Progenitor cell of endocrine pancreas (in vitro differentiated cells): ENCODE measurements around the gene NDUFS7. TPM values are rescaled to one million over a fixed set of nuclear protein-coding genes. Genes with fewer than 3 reads are reported as not detected.
"Not testable (repeated sequence)": the region's sequence is repeated elsewhere in the genome, so short reads cannot be mapped to it uniquely, and the experiment has no call there.

ENCODE experiments used
- DNase-seq: peaks from one replicate; pipeline ENCODE4 v3.0.0; 2021; ENCODE audit warnings: low spot score; ENCODE audit not compliant: unreplicated experiment
- H3K27ac Mint-ChIP-seq: 2 replicates; pipeline ENCODE4 v1.8.0; 2021; ENCODE audit warnings: mild to moderate bottlenecking, moderate library complexity, mixed read lengths
- H3K27me3 Mint-ChIP-seq: 2 replicates; pipeline ENCODE4 v1.8.0; 2021; ENCODE audit warnings: mixed read lengths
- H3K36me3 Mint-ChIP-seq: 2 replicates; pipeline ENCODE4 v1.8.0; 2022; ENCODE audit warnings: mixed read lengths; ENCODE audit not compliant: insufficient read depth
- H3K4me1 Mint-ChIP-seq: 2 replicates; pipeline ENCODE4 v1.8.0; 2021; ENCODE audit warnings: low read depth, mixed read lengths
- H3K4me3 Mint-ChIP-seq: 2 replicates; pipeline ENCODE4 v1.8.0; 2021; ENCODE audit warnings: low read depth, mild to moderate bottlenecking, moderate library complexity, mixed read lengths
- H3K9me3 Mint-ChIP-seq: 2 replicates; pipeline ENCODE4 v1.8.0; 2021; ENCODE audit warnings: low read depth, mixed read lengths
- CTCF ChIP-seq: fragments of 200-600 bp; sonication (generic); IDR thresholded peaks from one replicate; pipeline ENCODE4 v1.5.0; 2021; ENCODE audit warnings: antibody characterized with exemption, mild to moderate bottlenecking; ENCODE audit not compliant: unreplicated experiment
- total RNA-seq: library from RNA; stranded (reverse); gene quantifications from 2 replicates; pipeline ENCODE4 v1.2.1, GENCODE V29; 2021

NDUFS7 gene
- total RNA-seq, 1 donor from 2014 or later, result 62.4 TPM

GRCh38 chr19:1434577-1435060 is 50.9 kb downstream of the NDUFS7 start:
- H3K27ac Mint-ChIP-seq, result no peak overlapping the region
- H3K36me3 Mint-ChIP-seq, result peaks cover 7% of the 10 kb centered on the region
- H3K4me3 Mint-ChIP-seq, result no peak overlapping the region
- DNase-seq, result no peak
- no peaks in the 10 kb centered on the region for H3K9me3 Mint-ChIP-seq
- H3K4me1 Mint-ChIP-seq, result peaks cover 3% of the 10 kb centered on the region
- no peaks in the 10 kb centered on the region for H3K27me3 Mint-ChIP-seq
- no peak for TF ChIP-seq CTCF

DNA sequence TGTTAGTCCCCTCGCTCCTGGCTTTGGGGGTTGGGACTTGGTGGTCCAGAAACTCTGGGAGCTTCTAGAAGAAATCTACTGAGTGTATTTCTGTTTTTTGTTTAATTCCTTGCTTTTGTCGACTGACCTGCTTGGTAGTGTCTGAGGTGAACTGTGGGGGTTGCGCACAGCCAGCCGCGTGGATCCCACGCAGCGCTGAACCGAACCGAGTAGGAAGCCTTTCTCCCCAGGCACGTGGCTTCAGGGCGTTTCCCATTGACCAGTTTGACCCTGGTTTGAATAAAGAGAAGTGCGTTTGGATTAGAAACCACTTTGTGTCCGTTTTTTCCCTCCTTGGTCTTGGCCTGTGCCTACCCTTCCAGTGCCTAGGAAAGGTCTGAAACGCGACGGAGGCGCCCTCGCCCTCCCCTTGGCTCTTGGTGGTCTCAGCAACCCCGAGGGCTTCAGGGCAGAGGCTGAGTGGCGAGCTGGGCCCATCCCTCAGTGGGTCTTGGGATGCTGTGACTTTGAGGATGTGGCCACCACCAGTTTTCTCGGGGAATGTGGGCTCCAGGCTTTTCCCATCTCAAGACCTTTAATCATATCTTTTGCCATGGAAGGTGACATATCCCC is 51.8 kb downstream of the NDUFS7 start:
- no peaks in the 10 kb centered on the region for H3K27me3 Mint-ChIP-seq
- TF ChIP-seq CTCF, result no peak
- no peaks in the 10 kb centered on the region for H3K9me3 Mint-ChIP-seq
- H3K4me3 Mint-ChIP-seq, result no peak overlapping the region
- DNase-seq, result no peak
- H3K4me1 Mint-ChIP-seq, result peaks cover 5% of the 10 kb centered on the region
- peaks cover 10% of the 10 kb centered on the region for H3K36me3 Mint-ChIP-seq
- no peak overlapping the region for H3K27ac Mint-ChIP-seq

GRCh38 chr19:1437609-1438008 is 53.9 kb downstream of the NDUFS7 start:
- no peak for DNase-seq
- no peaks in the 10 kb centered on the region for H3K9me3 Mint-ChIP-seq
- peaks cover 20% of the 10 kb centered on the region for H3K36me3 Mint-ChIP-seq
- peak overlapping the region; percentile 97 for H3K4me3 Mint-ChIP-seq
- peaks cover 5% of the 10 kb centered on the region for H3K4me1 Mint-ChIP-seq
- H3K27me3 Mint-ChIP-seq, result no peaks in the 10 kb centered on the region
- no peak overlapping the region for H3K27ac Mint-ChIP-seq
- no peak for TF ChIP-seq CTCF

DNA sequence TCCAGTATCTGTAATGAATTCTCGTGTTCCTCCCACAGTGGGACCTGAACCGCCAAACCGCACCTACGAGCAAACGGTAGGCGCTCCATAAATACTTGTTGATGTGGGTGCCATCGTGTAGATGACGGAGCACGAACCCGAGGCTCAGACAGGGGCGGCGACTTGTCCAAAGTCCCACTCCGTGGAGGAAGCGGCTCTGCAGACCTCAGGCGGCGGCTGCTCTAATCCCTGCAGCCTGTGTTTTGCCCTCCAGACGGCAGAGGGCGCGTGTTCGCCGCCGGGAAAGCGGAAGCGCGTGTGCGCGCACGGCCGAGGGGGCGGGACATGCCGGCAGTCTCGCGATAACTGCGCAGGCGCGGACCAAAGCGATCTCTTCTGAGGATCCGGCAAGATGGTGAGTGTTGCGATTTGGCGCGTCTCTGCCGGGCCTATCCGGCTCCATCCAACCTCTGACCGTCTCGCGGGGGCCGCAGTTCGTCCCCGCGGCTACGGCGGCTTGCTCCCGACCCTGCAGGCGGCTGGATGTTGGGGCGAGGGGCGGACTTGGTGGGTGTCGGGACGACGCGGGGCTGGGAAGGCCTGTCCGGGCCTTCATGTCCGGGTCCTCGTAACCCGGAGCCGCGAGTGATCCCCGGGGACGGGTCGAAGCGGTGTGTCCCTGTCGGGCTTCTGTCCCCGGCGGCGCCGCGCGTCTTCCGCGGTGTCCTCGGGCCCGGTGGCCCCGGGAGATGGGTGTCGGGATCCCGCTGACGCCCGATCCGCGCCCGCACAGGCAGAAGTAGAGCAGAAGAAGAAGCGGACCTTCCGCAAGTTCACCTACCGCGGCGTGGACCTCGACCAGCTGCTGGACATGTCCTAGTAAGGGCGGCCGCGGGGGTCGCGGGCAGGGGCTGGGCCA is 54.6 kb downstream of the NDUFS7 start, which contains the start of gene RPS15:
Gene RPS15, plus strand, starts transcription at position 362 of the 898 bp plus-strand sequence. Its CDS starts 30 bp downstream, at position 392.
- TF ChIP-seq CTCF, result peak; percentile 89
- H3K4me3 Mint-ChIP-seq, result peak within 1 kb of the TSS; percentile 97

GRCh38 chr19:1438933-1439354 is 55.2 kb downstream of the NDUFS7 start:
- H3K27me3 Mint-ChIP-seq, result no peaks in the 10 kb centered on the region
- peak overlapping the region; percentile 100 for H3K27ac Mint-ChIP-seq
- H3K4me3 Mint-ChIP-seq, result peak overlapping the region; percentile 97
- no peaks in the 10 kb centered on the region for H3K9me3 Mint-ChIP-seq
- H3K36me3 Mint-ChIP-seq, result peaks cover 23% of the 10 kb centered on the region
- H3K4me1 Mint-ChIP-seq, result peaks cover 5% of the 10 kb centered on the region
- no peak for TF ChIP-seq CTCF
- no peak for DNase-seq

More for the DNA sequence above, 54.6 kb downstream of the NDUFS7 start, which contains the start of gene RPS15:
- Mint-ChIP-seq H3K9me3 (no peaks in the 10 kb centered on the region), H3K27me3 (no peaks in the 10 kb centered on the region), H3K36me3 (peaks cover 23% of the 10 kb centered on the region), H3K4me1 (peaks cover 5% of the 10 kb centered on the region), H3K27ac (peak within 1 kb of the TSS; percentile 100)
- DNase-seq, result peak; percentile 93

DNA sequence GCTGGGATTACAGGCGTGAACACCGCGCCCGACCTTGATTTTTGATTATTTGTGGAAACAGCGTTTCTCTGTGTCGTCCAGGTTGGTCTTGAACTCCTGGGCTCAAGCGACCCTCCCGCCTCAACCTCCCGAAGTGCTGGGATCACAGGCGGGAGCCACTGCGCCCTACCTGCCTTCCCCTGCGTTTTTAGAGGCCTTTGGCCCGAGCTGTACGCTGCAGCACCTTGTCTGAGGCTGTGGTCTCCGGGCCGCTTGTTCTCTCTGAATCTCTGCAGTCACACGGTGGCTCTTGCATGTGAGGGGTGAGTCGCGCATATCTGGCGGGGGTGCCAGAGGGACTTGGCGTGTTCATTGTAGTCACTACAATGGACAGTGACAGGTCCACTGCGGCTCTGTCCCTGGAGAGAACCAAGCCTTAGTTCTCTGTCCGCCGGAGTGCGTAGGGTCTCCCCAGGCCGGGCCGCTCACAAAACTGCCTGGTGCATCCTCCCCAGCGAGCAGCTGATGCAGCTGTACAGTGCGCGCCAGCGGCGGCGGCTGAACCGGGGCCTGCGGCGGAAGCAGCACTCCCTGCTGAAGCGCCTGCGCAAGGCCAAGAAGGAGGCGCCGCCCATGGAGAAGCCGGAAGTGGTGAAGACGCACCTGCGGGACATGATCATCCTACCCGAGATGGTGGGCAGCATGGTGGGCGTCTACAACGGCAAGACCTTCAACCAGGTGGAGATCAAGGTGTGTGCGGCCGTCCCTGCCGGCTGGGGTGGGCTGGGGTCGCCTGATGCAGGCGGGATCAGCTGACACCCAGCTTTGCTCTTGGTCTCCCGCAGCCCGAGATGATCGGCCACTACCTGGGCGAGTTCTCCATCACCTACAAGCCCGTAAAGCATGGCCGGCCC is 56.1 kb downstream of the NDUFS7 start:
- H3K27ac Mint-ChIP-seq, result peak overlapping the region; percentile 100
- not testable (repeated sequence) for DNase-seq

More for the DNA sequence above, 56.1 kb downstream of the NDUFS7 start:
- not testable (repeated sequence) for H3K27me3 Mint-ChIP-seq, H3K9me3 Mint-ChIP-seq, H3K4me1 Mint-ChIP-seq
- Mint-ChIP-seq H3K4me3 (peak overlapping the region; percentile 97), H3K36me3 (peaks cover 23% of the 10 kb centered on the region)
